ENCODE measurements around the gene NRDC. TPM values are rescaled to one million over a fixed set of nuclear protein-coding genes. Genes with fewer than 3 reads are reported as not detected.

The NRDC gene
- total RNA-seq, 1 donor from 2014 or later: 130 TPM

DNA sequence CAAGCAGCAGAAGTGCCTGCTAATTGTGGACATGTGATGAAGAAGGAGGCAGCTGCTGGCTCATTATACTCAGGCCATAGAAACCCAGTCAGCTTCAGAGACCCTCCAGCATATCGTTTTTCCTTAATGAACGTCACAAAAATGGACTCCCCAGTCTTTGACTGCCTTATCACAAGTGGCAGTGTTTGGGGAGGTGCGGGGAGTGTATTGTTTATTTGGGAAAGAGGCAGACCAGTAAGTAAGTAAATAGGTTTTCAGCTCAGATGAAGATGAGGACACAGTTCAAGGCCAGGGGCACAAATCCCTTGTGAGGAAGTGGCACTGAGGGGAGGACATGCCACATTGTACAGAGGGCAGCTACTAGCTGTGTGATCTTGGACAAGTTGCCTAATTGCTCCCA is 43.5 kb upstream of the NRDC start:
- Histone ChIP-seq H3K27ac (replicated peaks) (no peak overlapping the region), H3K4me1 (no peaks in the 10 kb centered on the region), H3K36me3 (no peaks in the 10 kb centered on the region), H3K9me3 (replicated peaks) (no peaks in the 10 kb centered on the region), H3K27me3 (ENCODE audit: low read depth) (peaks cover 85% of the 10 kb centered on the region), H3K4me3 (no peak overlapping the region)
- no peak for DNase-seq
- intact Hi-C loops (cut with micrococcal nuclease): no loop called here
- TF ChIP-seq, protein P1, sequence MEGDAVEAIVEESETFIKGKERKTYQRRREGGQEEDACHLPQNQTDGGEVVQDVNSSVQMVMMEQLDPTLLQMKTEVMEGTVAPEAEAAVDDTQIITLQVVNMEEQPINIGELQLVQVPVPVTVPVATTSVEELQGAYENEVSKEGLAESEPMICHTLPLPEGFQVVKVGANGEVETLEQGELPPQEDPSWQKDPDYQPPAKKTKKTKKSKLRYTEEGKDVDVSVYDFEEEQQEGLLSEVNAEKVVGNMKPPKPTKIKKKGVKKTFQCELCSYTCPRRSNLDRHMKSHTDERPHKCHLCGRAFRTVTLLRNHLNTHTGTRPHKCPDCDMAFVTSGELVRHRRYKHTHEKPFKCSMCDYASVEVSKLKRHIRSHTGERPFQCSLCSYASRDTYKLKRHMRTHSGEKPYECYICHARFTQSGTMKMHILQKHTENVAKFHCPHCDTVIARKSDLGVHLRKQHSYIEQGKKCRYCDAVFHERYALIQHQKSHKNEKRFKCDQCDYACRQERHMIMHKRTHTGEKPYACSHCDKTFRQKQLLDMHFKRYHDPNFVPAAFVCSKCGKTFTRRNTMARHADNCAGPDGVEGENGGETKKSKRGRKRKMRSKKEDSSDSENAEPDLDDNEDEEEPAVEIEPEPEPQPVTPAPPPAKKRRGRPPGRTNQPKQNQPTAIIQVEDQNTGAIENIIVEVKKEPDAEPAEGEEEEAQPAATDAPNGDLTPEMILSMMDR (IDR thresholded peaks at IDR 0.05; ENCODE audit: borderline replicate concordance): no peak

DNA sequence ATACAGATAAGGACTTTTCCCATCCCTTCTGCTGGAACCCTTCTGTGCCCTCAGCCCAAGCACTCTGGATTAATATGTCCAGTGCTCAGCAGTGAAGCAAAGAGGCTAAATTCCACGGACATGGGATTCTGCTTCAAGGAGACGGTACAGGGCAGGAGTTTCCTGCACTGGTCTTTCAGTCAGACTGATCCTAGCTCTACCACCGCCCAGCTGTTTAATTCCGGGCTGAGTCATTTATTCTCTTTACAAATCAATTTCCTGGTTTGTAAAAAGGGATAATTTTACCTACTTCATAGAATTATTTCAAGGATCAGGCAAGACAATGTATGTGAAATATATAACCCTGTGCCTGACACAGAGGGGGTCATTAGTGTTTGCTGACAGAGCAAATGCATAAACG is 41.6 kb upstream of the NRDC start:
- Histone ChIP-seq H3K36me3 (no peaks in the 10 kb centered on the region), H3K4me3 (no peak overlapping the region), H3K27me3 (ENCODE audit: low read depth) (peaks cover 82% of the 10 kb centered on the region), H3K4me1 (no peaks in the 10 kb centered on the region), H3K27ac (replicated peaks) (no peak overlapping the region), H3K9me3 (replicated peaks) (no peaks in the 10 kb centered on the region)
- intact Hi-C loops (cut with micrococcal nuclease): no loop called here
- DNase-seq: no peak
- TF ChIP-seq, protein P1 (IDR thresholded peaks at IDR 0.05; ENCODE audit: borderline replicate concordance): no peak

DNA sequence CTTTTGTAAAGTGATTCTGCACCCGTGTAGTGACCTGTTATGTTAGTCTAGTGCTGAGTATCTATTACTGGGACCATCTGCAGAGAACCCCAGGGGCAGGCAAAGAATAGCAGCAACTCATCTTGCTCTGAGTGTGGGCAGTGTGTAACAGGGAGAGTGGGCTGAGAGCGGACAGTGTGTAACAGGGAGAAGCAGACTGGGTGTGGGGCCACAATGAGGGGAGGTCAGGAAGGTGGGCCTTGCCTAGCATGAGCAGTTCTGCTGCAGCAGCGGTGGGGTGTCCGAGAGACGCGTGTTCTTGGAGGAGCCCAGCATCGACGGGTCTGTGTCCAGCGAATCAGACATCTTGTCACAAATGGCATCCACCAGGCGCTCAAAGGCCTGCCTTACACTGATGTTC is 41.2 kb upstream of the NRDC start:
- intact Hi-C loops (cut with micrococcal nuclease): no loop called here
- H3K27ac ChIP-seq (replicated peaks): no peak overlapping the region
- H3K36me3 ChIP-seq: no peaks in the 10 kb centered on the region
- H3K4me3 ChIP-seq: no peak overlapping the region
- no peaks in the 10 kb centered on the region for H3K4me1 ChIP-seq
- H3K9me3 ChIP-seq (replicated peaks): no peaks in the 10 kb centered on the region
- H3K27me3 ChIP-seq (ENCODE audit: low read depth): peaks cover 78% of the 10 kb centered on the region
- TF ChIP-seq, protein P1 (IDR thresholded peaks at IDR 0.05; ENCODE audit: borderline replicate concordance): no peak
- DNase-seq: no peak

DNA sequence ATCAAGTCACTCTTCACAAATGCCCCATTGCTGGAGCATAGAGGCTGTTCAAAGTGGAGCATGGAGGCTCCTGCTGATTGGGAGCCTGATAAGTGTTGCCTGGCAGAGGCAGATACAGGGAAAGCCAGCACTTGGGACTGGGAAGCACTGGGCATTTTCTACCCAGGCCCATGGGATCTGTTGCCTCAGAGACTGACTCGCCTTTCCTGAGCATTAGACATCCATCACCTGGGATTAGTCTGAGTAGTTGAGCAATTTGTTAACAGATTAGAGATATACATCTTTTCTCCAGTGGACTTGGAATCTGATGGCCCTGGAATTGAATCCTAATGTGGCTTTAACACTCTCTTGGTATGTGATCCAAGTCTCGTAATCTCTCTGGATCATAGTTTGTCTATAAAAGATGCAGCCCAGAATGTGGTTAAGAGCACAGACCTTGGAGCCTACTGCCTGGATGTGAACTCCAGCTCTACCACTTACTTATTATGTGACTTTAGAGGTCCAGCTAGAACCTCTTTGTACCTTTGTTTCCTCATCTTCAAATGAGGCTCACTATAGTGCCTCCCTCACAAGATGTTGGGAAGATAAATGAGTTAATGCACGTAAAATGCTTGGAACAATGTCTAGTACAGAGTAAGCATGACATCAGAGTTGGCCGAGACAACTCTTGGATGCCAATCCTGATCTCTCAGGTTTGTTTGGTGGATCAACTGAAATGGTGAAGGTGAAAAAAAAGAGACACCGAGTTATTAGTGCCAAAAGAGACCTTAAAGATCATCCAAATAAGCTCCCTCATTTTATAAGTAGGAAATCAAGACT is 38.3 kb upstream of the NRDC start:
- no peak overlapping the region for H3K27ac ChIP-seq (replicated peaks)
- intact Hi-C loops (cut with micrococcal nuclease): no loop called here
- no peak overlapping the region for H3K4me3 ChIP-seq
- peaks cover 74% of the 10 kb centered on the region for H3K27me3 ChIP-seq (ENCODE audit: low read depth)
- no peak for DNase-seq
- H3K36me3 ChIP-seq: no peaks in the 10 kb centered on the region
- no peaks in the 10 kb centered on the region for H3K9me3 ChIP-seq (replicated peaks)
- TF ChIP-seq, protein P1 (IDR thresholded peaks at IDR 0.05; ENCODE audit: borderline replicate concordance): no peak
- H3K4me1 ChIP-seq: no peaks in the 10 kb centered on the region

DNA sequence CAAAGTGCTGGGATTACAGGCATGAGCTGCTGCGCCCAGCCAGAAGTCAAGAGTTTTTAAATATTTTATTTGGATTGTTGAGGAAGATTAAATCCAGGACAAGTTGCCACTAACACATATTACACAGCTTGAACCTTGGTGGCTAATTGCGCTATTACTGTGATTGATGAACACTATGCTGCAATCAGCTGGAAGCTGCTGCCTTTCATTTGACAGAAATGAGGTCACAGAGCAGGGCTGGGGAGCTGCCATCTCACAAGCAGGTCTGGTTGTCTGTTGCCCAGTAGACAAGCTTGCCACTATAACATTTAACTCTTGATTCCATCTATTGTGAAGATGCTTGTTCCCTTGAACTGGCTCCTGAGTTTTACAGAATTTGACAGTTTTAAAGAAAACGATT is 37.4 kb upstream of the NRDC start:
- no peaks in the 10 kb centered on the region for H3K9me3 ChIP-seq (replicated peaks)
- peaks cover 73% of the 10 kb centered on the region for H3K27me3 ChIP-seq (ENCODE audit: low read depth)
- H3K4me1 ChIP-seq: no peaks in the 10 kb centered on the region
- TF ChIP-seq, protein P1 (IDR thresholded peaks at IDR 0.05; ENCODE audit: borderline replicate concordance): no peak
- no peak for DNase-seq
- intact Hi-C loops (cut with micrococcal nuclease): no loop called here
- H3K4me3 ChIP-seq: no peak overlapping the region
- no peak overlapping the region for H3K27ac ChIP-seq (replicated peaks)
- no peaks in the 10 kb centered on the region for H3K36me3 ChIP-seq
